Measurements from ENCODE around the gene PTPRM.

Gene PTPRM

DNA sequence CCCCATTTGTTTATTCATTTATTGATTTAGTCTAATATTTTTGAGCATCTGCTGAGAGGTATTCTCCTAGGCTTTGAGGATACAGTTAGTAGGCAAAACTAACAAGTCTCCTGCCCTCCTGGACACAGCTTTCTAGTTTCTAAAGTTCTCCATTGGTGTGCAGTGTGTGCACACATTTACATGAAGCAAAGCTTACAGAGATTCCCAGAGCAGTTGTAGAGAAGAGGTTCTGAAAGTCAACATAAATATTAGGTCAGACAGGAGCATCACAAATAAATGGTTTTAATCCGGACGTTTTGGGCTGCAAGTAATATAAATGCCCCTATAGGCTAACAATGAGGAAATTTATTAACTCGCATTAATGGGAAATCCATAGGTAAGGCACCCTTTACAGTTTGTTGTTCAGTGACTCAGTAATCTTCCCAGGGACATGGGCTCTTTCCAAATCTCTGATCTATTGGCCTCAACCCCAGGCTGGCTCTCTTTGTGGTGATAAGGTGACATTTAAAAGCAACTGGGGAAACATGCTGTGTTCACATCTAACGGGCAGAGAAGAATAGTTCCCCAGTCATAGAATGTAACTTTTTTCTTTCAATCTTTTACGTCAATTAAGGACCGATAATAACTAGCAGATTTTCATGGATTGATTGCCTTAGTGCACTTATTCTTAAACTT is 407.2 kb downstream of the PTPRM start:
- no peak for DNase-seq

DNA sequence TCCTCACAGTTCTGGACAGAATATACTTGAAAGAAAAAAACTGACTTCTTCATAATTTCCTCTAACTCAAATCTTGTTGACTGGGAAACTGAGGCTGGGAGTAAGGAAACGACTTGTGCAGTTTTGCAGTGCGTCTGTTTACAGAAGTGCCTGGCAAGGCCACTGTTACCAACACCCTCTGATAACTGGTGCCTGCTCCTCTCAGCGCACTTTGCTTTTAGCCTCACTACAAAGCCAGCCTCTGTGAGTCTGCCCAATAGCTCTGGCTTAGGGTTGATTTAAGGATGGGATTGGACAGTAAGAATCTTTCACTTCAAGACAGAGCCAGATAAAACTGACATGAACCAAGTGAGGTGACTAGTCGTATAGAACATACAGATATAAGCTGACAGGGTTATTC is 410.8 kb downstream of the PTPRM start:
- no peak for DNase-seq

DNA sequence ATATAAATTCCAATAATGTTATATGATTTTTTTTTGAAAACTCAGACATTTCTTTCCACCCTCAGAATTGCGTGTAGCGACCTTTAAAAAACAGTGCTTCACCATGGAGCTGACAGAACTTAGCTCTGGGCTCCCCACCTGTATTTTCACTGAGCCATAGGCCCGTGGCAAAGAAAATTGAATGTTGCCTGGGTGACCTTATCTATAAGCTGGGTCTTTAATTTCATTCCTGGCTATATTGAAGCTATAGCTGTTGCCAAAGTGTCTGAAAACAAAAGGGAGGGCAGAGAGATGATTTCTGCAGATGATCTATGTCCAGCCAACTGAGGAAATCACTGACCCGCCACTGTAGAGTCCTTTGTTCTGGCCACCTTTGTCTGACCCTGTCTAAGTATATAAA is 411.7 kb downstream of the PTPRM start:
- no peak for DNase-seq

DNA sequence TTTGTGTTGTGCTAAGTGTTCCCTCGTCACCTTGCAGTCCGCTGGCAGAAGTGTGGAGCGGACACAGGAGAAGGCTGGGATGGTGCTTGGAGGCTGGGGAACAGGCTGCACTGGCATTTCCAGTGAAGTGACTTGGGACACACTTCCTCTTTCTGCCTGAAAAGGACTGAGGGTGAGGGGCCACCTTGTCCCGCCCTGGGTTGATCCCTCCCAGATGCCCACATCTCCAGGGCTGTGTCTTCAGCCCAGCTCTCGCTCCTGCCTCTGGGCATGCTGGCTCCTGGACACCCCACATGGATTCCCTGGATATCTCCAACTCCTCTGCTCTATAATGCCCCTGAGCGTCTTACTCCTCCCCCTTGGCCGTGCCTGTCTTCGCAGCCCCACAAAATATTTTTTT is 412.6 kb downstream of the PTPRM start:
- DNase-seq = no peak

DNA sequence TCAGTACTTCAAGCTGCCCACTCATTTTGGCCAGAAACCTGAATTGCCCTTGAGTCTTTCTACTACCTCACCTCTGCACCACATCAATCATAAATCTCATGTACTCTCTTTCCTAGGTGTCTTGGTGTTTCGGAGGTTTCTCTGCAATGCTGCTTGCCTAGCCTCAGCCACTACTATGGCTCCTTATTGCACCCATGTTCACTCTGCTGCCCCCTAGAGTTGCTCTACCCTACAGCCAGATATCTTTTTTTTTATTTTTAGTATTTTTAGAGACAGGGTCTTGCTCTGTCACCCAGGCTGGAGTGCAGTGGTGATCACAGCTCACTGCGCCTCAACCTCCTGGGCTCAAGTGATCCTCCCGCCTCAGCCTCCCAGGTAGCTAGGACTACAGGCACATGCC is 413.0 kb downstream of the PTPRM start:
- DNase-seq = no peak

DNA sequence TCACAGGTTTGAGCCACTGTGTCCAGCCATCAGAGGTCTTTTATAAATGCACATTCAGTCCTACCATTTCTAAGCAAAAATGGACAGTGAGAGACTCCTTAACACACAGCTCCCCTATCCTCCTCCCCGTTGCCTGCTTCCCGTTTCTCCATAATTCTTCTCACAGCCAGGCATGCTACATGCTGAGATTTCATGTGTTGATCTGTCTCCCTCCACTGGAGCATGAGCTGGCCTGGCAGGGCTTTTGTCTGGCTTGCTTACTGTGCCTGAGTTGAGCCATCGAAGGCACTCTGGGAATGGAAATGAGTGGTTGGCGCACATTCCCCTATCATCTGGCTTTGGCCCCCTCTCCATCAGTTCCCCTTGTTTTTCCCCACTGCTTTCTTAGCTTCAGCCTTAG is 413.5 kb downstream of the PTPRM start:
- no peak for DNase-seq

DNA sequence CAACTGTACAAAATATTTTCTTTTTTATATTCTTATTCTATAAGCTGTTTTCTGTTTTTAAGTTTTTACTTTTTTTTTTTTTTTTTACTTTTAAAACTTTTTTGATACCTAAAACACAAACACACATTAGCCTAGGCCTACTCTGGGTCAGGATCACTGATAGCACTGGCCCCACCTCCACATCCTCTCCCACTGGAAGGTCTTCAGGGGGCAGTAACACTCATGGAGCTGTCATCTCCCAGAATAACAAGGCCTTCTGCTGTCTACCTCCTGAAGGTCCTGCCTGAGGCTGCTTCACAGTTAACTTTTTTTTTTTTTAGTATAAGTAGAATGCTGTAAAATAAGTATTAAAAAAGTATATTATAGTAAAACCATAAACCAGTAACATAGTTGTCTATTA is 415.1 kb downstream of the PTPRM start:
- DNase-seq = no peak

DNA sequence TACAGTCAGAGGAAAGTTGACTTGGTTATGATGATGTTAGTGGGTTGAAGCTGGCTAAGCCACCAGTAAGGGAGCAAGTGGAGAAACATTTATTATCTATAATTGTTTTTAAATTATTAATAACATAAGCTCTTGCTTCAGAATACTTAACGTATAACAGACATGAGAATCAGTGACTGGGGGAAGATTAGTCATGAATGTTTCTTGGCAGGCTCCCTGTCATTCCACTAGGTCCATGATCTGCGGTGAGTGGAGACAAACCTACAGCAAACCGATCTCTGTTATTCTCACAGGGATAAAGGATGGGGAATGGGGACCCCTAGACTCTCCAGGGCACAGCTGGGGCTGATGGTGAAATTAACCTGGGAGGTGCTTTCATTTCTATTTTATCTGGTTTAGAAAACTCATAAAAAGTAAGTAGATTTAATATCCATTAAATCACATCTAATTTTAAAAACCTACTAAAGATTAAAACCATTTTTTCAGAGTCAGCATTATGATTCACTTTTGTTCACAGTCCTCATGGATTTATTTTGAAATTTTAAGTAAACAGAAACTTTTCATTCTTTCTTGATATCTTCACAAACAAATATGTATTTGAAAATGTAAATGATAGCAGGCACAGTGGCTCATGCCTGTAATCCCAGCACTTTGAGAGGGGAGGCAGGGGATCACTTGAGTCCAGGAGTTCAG is 420.3 kb downstream of the PTPRM start:
- DNase-seq = no peak

DNA sequence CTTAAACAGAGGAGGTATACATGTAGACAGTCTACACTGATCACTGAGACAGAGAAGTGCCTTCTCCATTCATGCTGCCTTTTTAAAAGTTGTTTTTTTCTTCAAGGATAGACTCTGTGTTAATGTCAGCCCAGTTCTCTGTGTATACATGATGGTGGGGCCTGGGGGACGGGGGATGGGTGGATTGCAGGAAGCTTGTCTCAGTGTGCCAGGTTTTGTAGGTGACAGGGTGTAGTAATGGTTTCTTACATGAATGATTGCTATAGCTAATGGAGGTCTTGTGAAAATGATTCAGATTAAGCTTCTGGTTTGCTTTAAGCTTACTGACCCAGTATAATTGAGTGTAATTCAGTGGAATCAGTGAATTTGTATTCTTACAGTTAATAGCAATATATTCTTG is 423.6 kb downstream of the PTPRM start:
- no peak for DNase-seq

DNA sequence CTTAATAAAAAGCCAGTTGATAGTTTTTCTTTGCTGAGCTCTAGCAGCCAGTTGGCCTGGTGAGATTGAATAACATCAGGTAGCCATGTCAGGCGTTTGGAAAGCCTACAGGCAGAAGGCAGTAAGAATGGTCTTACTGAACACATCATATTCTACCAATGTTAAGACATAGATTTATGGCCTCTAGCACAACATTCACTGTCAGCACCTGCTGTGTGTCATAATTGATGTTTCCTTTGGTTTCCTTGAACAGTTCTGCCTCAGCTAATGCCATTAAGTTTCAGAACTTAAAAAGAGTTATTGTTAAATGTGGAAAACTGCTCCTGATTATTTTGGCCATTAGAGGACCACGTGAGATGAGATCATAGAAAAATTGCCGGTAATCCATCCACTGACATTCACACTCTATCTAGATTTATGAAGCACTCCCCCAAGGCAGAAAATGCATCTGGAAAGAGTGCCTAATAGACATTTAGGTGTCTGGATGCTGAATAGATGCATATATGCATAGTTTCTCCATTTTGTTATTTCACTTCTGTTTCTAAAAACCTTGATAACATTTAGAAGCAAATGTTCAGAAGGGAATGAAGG is 434.7 kb downstream of the PTPRM start:
- no peak for DNase-seq

DNA sequence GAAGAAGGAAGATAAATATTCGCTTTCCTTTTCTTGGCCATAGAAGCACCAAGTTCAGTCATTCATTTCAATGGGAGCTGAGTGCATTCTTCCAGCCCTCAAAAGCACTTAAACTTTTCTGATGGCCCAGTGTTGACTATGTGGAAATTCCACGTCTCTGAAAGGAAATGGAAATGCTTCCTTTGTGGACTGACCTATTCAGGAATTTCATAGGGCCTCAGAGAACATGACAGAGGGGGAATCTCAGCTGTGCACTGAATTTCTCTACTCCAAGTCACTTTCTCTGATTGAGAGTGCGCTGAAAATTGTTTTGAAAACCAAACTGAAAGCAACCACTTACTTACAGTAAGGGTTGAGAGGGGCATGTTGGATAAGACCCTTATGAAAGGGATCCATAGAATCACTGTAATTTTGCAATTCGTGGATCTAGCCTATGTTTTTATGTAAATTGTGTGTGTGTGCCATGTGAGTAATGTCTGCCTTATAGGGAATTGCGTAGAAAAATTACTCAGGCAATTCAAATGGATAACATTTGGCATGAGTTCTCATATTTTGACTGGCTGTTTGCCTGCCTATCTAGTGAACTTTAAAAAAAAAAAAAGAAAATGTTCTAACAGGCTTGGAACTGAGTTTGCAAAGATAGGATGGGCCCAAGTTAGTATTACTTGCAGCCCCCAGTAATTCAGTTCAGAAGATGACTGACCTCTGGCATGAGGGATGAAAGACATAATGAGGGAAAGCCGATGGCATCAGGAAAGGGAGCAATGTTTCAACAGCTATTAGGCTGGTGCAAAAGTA is 437.0 kb downstream of the PTPRM start:
- DNase-seq = no peak

DNA sequence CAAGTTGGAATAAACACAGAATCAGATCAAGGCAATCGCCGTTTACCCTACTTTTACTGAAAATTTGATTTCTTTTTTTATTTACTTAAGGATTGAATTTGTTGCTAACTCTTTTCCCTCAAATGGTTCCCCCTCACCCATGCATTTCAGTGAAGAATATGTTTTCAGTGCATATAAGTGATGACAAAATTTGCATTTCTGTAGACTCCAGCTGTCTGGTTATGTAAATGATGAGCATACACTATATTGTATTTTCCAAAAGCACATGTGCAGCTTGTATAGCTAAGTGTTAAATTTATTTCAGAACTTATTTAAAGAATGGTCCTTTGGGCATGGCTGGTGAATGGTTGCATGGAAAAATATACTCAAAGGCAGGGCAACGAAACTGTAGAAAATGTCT is 437.7 kb downstream of the PTPRM start:
- DNase-seq = no peak

DNA sequence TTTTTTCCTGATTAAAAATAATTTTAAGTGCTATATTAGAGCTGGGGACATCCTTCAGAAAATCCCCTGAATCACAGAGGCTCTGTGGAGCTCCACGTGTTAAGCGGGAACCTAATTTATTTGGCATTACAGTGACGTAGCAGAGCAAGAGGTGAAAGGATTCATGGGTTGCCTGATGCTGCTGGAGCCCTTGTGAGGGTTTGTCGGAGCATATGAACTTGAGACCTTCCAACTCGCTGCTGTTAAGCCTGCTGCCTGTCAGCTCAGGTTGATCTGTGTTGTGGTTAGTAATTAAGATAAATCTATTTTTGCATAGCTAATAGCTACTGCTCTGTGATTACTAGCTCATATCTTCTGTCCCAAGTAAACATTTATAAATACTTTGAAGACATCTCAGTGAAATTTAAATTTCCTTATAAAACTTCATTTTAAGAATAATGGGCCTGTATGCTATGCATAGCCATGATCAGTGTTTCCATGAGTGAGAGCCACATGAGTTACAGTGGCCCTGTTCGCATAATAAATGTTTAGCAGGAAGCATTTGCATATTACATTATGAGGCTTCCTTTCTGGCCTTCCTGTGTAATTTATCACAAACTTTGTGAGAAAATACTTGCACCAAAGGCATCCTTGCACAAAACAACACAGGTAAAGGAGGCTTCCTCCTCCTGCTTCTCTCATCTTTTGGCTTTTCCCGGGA is 438.9 kb downstream of the PTPRM start:
- no peak for DNase-seq

DNA sequence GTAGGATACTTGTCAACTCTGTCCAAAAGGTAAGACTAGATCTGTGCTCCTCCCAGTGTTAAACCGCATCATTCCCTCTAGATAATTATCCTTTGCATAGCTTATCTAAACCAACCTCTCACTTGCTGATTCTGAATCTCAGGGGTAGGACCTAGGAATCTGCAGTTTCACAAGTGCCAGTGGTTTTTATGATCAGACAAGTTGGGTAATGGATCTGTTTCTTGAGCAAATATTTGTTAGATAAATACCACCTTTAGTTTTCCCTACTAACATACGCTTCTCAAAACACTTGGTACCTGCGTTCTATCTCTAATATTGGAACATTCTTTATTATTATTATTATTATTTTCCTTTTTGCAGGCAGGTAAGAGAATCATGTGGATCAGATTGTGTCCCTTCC is 439.9 kb downstream of the PTPRM start:
- DNase-seq = no peak

DNA sequence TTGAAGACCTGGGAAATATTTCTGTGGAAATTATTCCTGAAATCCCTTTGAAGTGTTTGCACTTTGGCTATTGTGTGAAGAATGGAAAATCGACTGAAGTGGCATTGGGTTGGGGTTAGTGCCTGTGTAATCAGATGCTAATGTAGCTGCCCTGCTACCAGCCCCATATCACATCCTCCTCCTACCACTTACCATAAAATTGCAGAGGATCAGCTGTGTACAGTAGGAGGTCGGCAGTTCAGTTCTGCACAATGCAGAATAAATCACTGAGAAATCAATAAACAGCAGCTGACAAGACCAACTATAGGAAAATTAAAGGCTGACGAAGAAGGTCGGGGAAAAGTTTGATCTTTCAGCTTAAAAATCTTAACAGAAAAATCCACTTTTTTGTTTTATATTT is 440.9 kb downstream of the PTPRM start:
- DNase-seq = no peak

DNA sequence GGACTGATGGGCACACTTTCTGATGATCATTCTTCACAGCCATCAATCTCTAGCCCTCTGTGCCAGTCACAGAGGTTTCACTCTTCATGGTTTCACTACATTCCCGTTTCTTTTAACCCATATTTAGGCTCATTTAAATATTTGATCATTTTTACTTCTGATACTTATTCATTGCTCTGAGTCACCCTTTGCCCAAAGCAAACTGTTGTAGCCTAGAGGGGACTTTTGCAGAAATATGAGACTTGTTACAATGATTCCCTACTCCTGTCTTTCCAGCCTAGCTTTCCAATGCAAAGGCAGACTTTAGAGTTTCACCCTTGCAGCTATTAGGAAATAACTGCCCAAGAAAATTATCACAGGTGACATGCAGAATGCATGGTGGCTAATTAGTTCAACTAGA is 444.2 kb downstream of the PTPRM start:
- DNase-seq = no peak

DNA sequence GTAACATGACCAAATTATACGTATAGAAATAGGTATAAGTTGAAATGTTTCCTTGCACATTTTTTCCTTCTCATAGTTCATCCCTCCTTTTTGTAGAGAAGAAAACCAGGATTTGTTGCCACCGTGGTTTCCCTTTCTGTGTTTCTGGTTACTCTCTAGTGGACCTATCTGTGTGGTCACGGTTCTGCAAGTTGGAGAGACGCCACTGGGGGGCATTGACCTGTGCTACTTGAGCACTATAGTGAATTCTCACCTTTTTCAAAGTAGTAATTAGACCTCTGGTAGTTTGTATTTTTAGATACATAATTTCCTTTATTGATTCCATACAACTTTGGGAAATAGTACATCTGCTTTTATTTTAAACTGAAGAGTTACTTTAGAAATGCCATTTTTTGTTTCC is 444.8 kb downstream of the PTPRM start:
- no peak for DNase-seq

DNA sequence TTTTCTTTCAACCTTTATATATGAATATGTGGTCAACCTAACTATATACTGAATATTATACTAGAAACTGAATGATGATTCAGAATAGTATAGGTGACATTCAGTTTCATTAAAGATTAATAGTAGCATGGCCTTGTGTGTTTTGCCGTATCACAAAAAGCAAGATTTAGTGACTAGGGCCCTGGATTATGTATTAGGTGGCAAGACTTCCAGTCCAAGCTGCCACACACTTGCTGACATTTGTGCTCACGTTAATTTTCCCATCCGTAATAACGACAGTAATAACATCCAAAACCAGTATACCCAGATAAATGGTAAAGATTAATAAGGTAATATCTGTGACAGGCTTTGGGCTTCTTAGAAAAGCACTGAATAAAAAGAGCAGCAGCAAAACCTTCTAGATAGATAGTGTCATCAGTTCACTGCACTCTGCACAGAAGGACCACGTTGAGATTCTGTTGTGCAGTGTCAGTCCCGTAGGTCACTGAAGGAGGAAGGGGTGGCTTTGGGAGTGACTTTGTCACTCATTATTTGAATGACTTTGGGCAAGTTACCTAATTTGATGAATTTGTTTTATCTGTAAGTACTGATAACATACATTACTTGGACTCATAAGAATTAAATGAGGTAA is 451.7 kb downstream of the PTPRM start:
- no peak for DNase-seq

DNA sequence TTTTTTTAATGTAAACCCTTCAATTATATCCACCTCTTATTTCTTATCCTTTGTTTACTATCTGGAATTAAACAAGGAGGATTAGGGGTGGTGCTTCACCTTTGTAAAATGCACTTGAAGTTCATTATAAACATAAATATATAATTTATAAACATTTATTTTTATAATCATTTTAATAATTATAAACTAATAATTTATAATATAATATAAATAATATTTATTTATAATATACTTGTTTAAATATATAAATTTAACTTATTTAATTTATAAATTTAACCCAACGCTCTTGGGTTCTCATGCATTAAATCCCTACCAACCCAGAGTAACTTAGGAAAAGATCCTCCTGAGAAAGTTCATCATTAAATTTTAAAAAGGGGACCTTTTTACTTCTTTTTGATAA is 452.5 kb downstream of the PTPRM start:
- no peak for DNase-seq

DNA sequence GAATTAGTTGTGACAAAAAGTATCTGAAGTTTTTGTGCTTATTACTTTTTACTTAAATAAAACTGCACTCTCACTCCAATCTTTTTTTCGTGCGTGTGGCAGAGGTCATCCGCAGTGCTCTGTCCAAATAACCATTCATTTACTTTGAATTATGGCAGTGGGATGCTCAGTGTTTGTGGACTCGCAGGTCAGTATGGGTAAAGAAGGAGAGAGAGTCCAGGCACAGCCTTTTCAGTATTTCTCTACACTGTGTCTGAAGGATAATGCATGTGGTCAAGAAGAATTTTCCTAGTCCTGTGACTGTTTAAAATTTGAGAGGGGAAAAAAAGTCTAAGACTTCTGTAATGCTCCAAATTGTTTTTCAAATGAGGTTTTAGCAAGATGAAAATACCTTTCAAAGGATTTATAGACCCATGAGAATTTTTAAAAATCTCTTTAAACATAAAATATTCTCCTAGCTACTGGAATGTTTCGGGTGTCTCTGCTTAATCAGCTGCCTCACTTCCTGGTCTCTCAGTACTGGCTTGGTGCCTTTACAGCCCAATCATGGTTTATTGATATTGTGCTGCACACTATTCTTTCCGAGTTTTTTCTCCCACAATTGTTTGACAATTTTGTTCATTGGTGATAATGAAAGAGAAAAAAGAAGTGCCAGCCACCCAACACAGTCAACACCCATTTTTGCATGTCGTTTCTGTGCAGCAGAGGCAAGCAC is 453.2 kb downstream of the PTPRM start:
- DNase-seq = no peak

DNA sequence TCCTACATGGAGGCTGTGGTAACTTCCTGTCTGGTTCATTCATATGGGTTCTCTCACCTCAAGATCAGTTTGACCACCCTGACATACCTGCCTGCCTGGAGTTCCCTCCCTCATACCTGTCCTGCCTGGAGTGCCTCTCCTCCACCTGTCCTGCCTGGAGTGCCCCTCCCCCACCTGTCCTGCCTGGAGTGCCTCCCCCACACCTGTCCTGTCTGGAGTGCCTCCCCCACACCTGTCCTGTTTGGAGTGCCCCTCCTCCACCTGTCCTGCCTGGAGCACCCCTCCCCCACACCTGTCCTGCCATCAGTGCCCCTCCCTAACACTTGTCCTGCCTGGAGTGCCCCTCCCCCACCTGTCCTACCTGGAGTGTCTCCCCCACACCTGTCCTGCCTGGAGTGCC is 461.9 kb downstream of the PTPRM start:
- no peak for DNase-seq

DNA sequence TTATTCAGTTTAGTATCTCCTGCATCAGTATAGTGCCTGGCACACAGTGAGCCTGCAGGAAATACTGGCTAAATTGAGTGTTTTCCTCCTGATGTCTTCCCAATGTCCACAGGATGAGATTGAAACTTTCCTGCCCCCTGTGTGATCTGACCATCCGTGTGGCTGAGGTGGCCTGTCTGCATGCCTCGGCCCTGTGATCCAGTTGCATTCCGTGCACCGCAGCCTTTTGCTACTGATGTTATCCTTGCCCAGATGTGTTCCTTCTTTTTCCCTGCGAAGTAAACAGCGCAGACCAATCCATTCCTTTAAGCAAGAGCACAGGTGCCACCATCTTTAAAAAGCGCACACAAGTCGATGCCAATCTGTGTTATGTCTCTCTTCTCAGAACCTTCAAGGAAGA is 462.6 kb downstream of the PTPRM start:
- no peak for DNase-seq
